Measurements from ENCODE around the gene ARL6.

DNA sequence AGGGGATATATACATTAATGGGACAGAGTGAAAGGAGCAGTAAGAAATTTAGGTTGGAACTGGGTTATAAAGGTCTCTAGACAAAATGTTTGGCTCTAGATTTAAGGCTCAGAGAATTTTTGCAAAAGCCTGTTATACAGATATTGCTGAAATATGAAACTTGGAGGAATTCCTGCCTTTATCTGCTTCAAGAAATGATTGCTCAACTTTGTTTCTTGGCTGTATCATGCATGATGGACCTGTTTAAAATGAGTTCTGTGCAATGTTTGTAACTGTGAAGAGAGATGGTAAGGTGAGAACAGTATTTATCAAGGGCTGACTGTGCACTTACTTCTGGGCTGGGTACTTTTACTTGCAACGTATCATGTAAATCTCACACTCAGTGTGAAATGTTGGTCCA lies 60.5 kb downstream of the ARL6 start:
- TF ChIP-seq, protein P1, sequence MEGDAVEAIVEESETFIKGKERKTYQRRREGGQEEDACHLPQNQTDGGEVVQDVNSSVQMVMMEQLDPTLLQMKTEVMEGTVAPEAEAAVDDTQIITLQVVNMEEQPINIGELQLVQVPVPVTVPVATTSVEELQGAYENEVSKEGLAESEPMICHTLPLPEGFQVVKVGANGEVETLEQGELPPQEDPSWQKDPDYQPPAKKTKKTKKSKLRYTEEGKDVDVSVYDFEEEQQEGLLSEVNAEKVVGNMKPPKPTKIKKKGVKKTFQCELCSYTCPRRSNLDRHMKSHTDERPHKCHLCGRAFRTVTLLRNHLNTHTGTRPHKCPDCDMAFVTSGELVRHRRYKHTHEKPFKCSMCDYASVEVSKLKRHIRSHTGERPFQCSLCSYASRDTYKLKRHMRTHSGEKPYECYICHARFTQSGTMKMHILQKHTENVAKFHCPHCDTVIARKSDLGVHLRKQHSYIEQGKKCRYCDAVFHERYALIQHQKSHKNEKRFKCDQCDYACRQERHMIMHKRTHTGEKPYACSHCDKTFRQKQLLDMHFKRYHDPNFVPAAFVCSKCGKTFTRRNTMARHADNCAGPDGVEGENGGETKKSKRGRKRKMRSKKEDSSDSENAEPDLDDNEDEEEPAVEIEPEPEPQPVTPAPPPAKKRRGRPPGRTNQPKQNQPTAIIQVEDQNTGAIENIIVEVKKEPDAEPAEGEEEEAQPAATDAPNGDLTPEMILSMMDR (conservative IDR thresholded peaks at IDR 0.05; ENCODE audit: low read length): no peak
- no peak for TF ChIP-seq EZH2phosphoT487 (IDR thresholded peaks at IDR 0.05; ENCODE audit: borderline replicate concordance)

Data from Loucy (cell line).